H1 (cell line): Measurements from ENCODE around the gene SPR. TPM values are rescaled to one million over a fixed set of nuclear protein-coding genes. Genes with fewer than 3 reads are reported as not detected.

ENCODE experiments used
- CTCF ChIA-PET: fragments of 300-600 bp; sonication (Branson Sonifier 250); formaldehyde crosslinking; loops from one replicate; lab custom pipeline; 2021; ENCODE audit not compliant: partially characterized antibody; lab: Charles Lee
- POLR2A ChIA-PET: fragments of 300-600 bp; sonication (Branson Sonifier 250); formaldehyde crosslinking; loops from one replicate; lab custom pipeline; 2021; ENCODE audit warnings: inconsistent platforms; ENCODE audit not compliant: partially characterized antibody; lab: Charles Lee
- DNase-seq, 2 experiments: peaks; one replicate each; pipeline versions ENCODE4 v3.0.0 to v3.0.0-alpha.2; 2010 to 2022; ENCODE audit warnings: low spot score in 2 of 2, low read depth in 1 of 2, mixed read lengths in 1 of 2
- FAIRE-seq: peaks from 2 replicates; lab custom pipeline; 2011; peaks lifted over from hg19 to GRCh38; lab: Jason Lieb, UNC
- H2AFZ ChIP-seq: 2 replicates; pipeline ENCODE4 v1.8.1; 2012; ENCODE audit warnings: low read length, inconsistent platforms
- H2AK5ac ChIP-seq: 2 replicates; pipeline ENCODE4 v1.6.1; 2013; ENCODE audit warnings: low read depth, low read length
- H2BK120ac ChIP-seq: replicated peaks from 2 replicates; pipeline ENCODE3; 2013; ENCODE audit warnings: low read depth, low read length, inconsistent platforms
- H2BK12ac ChIP-seq: 2 replicates; pipeline ENCODE4 v1.6.1; 2013; ENCODE audit warnings: low read depth, low read length
- H2BK15ac ChIP-seq: 2 replicates; pipeline ENCODE4 v1.6.1; 2013; ENCODE audit warnings: low read length
- H2BK20ac ChIP-seq: 2 replicates; pipeline ENCODE4 v1.6.1; 2013; ENCODE audit warnings: low read length
- H2BK5ac ChIP-seq: 2 replicates; pipeline ENCODE4 v1.6.1; 2013; ENCODE audit warnings: low read depth, low read length
- H3K14ac ChIP-seq: 2 replicates; pipeline ENCODE4 v1.6.1; 2013; ENCODE audit warnings: inconsistent platforms; ENCODE audit not compliant: insufficient read length
- H3K18ac ChIP-seq: 2 replicates; pipeline ENCODE4 v1.6.1; 2013; ENCODE audit warnings: low read length; ENCODE audit errors: extremely low read depth
- H3K23ac ChIP-seq: 2 replicates; pipeline ENCODE4 v1.6.1; 2013; ENCODE audit warnings: inconsistent platforms; ENCODE audit not compliant: insufficient read length
- H3K23me2 ChIP-seq: 2 replicates; pipeline ENCODE4 v1.6.1; 2013; ENCODE audit warnings: low read depth, low read length
- H3K27ac ChIP-seq: 2 replicates; pipeline ENCODE4 v1.6.1; 2011; ENCODE audit warnings: low read depth, low read length, inconsistent platforms
- H3K27me3 ChIP-seq, 4 experiments: replicated peaks in 1 of 4; 1 replicate in 1 of 4; 2 replicates in 3 of 4; pipeline versions ENCODE4 v1.6.1 to v1.8.1; 2011 to 2013; ENCODE audit warnings: low read length in 3 of 4, mild to moderate bottlenecking in 3 of 4, inconsistent platforms in 2 of 4, mixed read lengths in 2 of 4, moderate library complexity in 1 of 4; ENCODE audit not compliant: control insufficient read depth in 3 of 4, insufficient read depth in 3 of 4; ENCODE audit errors: extremely low read depth in 1 of 4
- H3K36me3 ChIP-seq, 4 experiments: 2 replicates each; pipeline versions ENCODE4 v1.6.1 to v1.8.1; 2011 to 2013; ENCODE audit warnings: mild to moderate bottlenecking in 4 of 4, low read length in 3 of 4, moderate library complexity in 2 of 4, control low read depth in 1 of 4, inconsistent platforms in 1 of 4; ENCODE audit not compliant: insufficient read depth in 4 of 4, control insufficient read depth in 2 of 4
- H3K4ac ChIP-seq: replicated peaks from 2 replicates; pipeline ENCODE3; 2013; ENCODE audit warnings: low read length, low read depth, mixed read lengths, inconsistent platforms; ENCODE audit not compliant: insufficient read length
- H3K4me1 ChIP-seq, 4 experiments: replicated peaks in 1 of 4; 1 replicate in 1 of 4; 2 replicates in 3 of 4; pipeline versions ENCODE4 v1.6.1 to v1.8.1; 2011 to 2013; ENCODE audit warnings: low read length in 3 of 4, inconsistent platforms in 2 of 4, mixed read lengths in 1 of 4; ENCODE audit not compliant: insufficient read depth in 4 of 4, control insufficient read depth in 3 of 4
- H3K4me2 ChIP-seq, 2 experiments: 2 replicates each; pipeline versions ENCODE4 v1.6.1 to v1.8.1; 2011 to 2013; ENCODE audit warnings: low read depth in 2 of 2, low read length in 2 of 2, control low read depth in 1 of 2, inconsistent platforms in 1 of 2, mild to moderate bottlenecking in 1 of 2; ENCODE audit not compliant: insufficient read depth in 1 of 2
- H3K4me3 ChIP-seq, 4 experiments: fragments of 200-600, 300-600 bp in 1 of 4; sonication (generic), shearing (Covaris generic), sonication (Bioruptor Twin) in 1 of 4; 2 replicates each; pipeline versions ENCODE4 v1.5.1 to v1.8.1; 2011 to 2016; ENCODE audit warnings: low read length in 4 of 4, low read depth in 3 of 4, control low read depth in 2 of 4, inconsistent platforms in 2 of 4, mild to moderate bottlenecking in 2 of 4, mixed read lengths in 1 of 4, moderate library complexity in 1 of 4; ENCODE audit not compliant: insufficient read depth in 2 of 4; ENCODE audit errors: extremely low read depth in 1 of 4
- H3K56ac ChIP-seq: replicated peaks from 2 replicates; pipeline ENCODE3; 2013; ENCODE audit warnings: low read depth, mild to moderate bottlenecking, mixed read lengths, low read length, inconsistent platforms; ENCODE audit not compliant: insufficient read length
- H3K79me1 ChIP-seq: 2 replicates; pipeline ENCODE4 v1.6.1; 2013; ENCODE audit warnings: low read depth, low read length, control low read depth
- H3K79me2 ChIP-seq, 2 experiments: 2 replicates each; pipeline versions ENCODE4 v1.6.1 to v1.8.1; 2012 to 2013; ENCODE audit warnings: low read length in 2 of 2, mild to moderate bottlenecking in 2 of 2, inconsistent platforms in 1 of 2; ENCODE audit not compliant: insufficient read depth in 2 of 2, control insufficient read depth in 1 of 2
- H3K9ac ChIP-seq, 4 experiments: replicated peaks in 1 of 4; 1 replicate in 1 of 4; 2 replicates in 3 of 4; pipeline versions ENCODE4 v1.6.1 to v1.8.1; 2011 to 2013; ENCODE audit warnings: low read depth in 3 of 4, low read length in 3 of 4, control low read depth in 2 of 4, mild to moderate bottlenecking in 2 of 4, moderate library complexity in 2 of 4, inconsistent platforms in 1 of 4; ENCODE audit errors: extremely low read depth in 1 of 4
- H3K9me3 ChIP-seq, 2 experiments: 2 replicates each; pipeline versions ENCODE4 v1.6.1 to v1.8.1; 2012 to 2013; ENCODE audit warnings: mild to moderate bottlenecking in 2 of 2, moderate library complexity in 2 of 2, control low read depth in 1 of 2, inconsistent platforms in 1 of 2, low read depth in 1 of 2, low read length in 1 of 2, mixed read lengths in 1 of 2; ENCODE audit not compliant: insufficient read depth in 2 of 2
- H4K20me1 ChIP-seq, 2 experiments: replicated peaks in 1 of 2; 2 replicates each; pipeline versions ENCODE3 to v1.8.1; 2011 to 2013; ENCODE audit warnings: inconsistent platforms in 2 of 2, low read length in 2 of 2, mild to moderate bottlenecking in 1 of 2; ENCODE audit not compliant: insufficient read depth in 2 of 2, control insufficient read depth in 1 of 2
- H4K5ac ChIP-seq: 2 replicates; pipeline ENCODE4 v1.6.1; 2013; ENCODE audit warnings: low read length, low read depth, mixed read lengths, inconsistent platforms; ENCODE audit not compliant: insufficient read length
- H4K8ac ChIP-seq: 2 replicates; pipeline ENCODE4 v1.8.0; 2013; ENCODE audit warnings: mild to moderate bottlenecking, moderate library complexity, low read length, inconsistent platforms; ENCODE audit not compliant: insufficient read depth; ENCODE audit errors: extremely low read depth
- H4K91ac ChIP-seq: replicated peaks from 2 replicates; pipeline ENCODE3; 2013; ENCODE audit warnings: low read length, mixed read lengths, inconsistent platforms; ENCODE audit not compliant: insufficient read length
- CHD1 ChIP-seq: IDR thresholded peaks from 2 replicates; pipeline ENCODE4 v1.6.1; 2012; ENCODE audit warnings: low read depth, low read length, improper control_type of control experiment
- CHD2 ChIP-seq: IDR thresholded peaks from 2 replicates; pipeline ENCODE4 v1.6.1; 2012; ENCODE audit warnings: low read length, improper control_type of control experiment
- CREB1 ChIP-seq: IDR thresholded peaks from 2 replicates; pipeline ENCODE4 v1.6.1; 2012; ENCODE audit warnings: inconsistent platforms
- E2F6 ChIP-seq: IDR thresholded peaks from 2 replicates; pipeline ENCODE4 v1.6.1; 2012; ENCODE audit warnings: inconsistent platforms
- EGR1 ChIP-seq: IDR thresholded peaks from 2 replicates; pipeline ENCODE4 v1.6.1; 2011; ENCODE audit warnings: low read depth, low read length, borderline replicate concordance
- MAFK ChIP-seq: IDR thresholded peaks from 2 replicates; pipeline ENCODE4 v1.6.1; 2012; ENCODE audit warnings: low read depth, mild to moderate bottlenecking, improper control_type of control experiment, low read length
- MAX ChIP-seq: IDR thresholded peaks from 2 replicates; pipeline ENCODE4 v1.6.1; 2012; ENCODE audit warnings: inconsistent platforms
- POLR2AphosphoS5 ChIP-seq: IDR thresholded peaks from 2 replicates; pipeline ENCODE4 v1.6.1; 2011; ENCODE audit warnings: low read depth, low read length
- RAD21 ChIP-seq, 2 experiments: IDR thresholded peaks in 1 of 2; conservative IDR thresholded peaks in 1 of 2; 2 replicates each; pipeline ENCODE4 v1.6.1; 2011; ENCODE audit warnings: low read depth in 2 of 2, low read length in 2 of 2, improper control_type of control experiment in 1 of 2, inconsistent platforms in 1 of 2, mild to moderate bottlenecking in 1 of 2, moderate library complexity in 1 of 2
- RXRA ChIP-seq: IDR thresholded peaks from 2 replicates; pipeline ENCODE4 v1.6.1; 2011; ENCODE audit warnings: low read depth, mild to moderate bottlenecking, low read length, moderate library complexity; ENCODE audit not compliant: insufficient read depth
- WGBS, 2 experiments: shearing (Covaris generic) in 1 of 2; methylation state at CpG; one replicate each; pipeline versions ENCODE4 v1.1.6 to v1.1.7; 2013 to 2015; ENCODE audit warnings: low lambda C conversion rate in 2 of 2, mixed read lengths in 2 of 2, inconsistent platforms in 1 of 2, low coverage in 1 of 2, missing lambda C conversion rate in 1 of 2; ENCODE audit not compliant: insufficient replicate concordance in 2 of 2, insufficient coverage in 1 of 2, insufficient read length in 1 of 2; ENCODE audit errors: extremely low coverage in 1 of 2, missing lambda C conversion rate in 1 of 2; 5-methylcytosine and 5-hydroxymethylcytosine counted together
- polyA plus RNA-seq, 7 experiments: library from polyadenylated mRNA; depleted of rRNA in 3 of 7; stranded (reverse) in 5 of 7; unstranded in 2 of 7; fragments of >200 nt in 5 of 7; fragments of 200-250 nt in 2 of 7; gene quantifications; 1 replicate in 5 of 7; 2 replicates in 1 of 7; 4 replicates in 1 of 7; pipeline versions ENCODE4 v1.2.1 to v1.2.3, GENCODE V29; 2011 to 2013; ENCODE audit warnings: missing spikeins in 2 of 7, mixed read lengths in 2 of 7
- total RNA-seq: library from RNA; stranded (reverse); fragmentation: NEBNext Ultra II Directional; extraction: Animal tissue kit (Norgen Biotek cat#: 25700); gene quantifications from 2 replicates; pipeline ENCODE4 v1.2.1, GENCODE V29; 2021

Gene SPR
- total and polyA plus RNA-seq, 2 of the 8 experiments (the other 6 are each of a cell fraction or from before 2014, with no cell fraction given), result 4.5 to 11.5 TPM

- Histone ChIP-seq H3K4me3 (no peak overlapping the region), H3K23ac (no peak overlapping the region), H3K56ac (no peak overlapping the region), H3K4me2 (no peak overlapping the region), H2BK5ac (peak overlapping the region; percentile 30; the same call in 1 of the 2 replicates), H3K27ac (no peak overlapping the region), H3K23me2 (no peaks in the 10 kb centered on the region), H3K79me1 (no peaks in the 10 kb centered on the region), H3K36me3 (no peaks in the 10 kb centered on the region), H4K5ac (no peak overlapping the region), H4K20me1 (no peaks in the 10 kb centered on the region), H2BK120ac (no peak overlapping the region), H3K9me3 (no peaks in the 10 kb centered on the region), H2BK15ac (peak overlapping the region; percentile 99; the same call in 1 of the 2 replicates), H3K4me1 (peaks cover 0 to 16% (median 9%) of the 10 kb centered on the region in 4 experiments; a peak in 5 of 7 replicates), H2BK20ac (peak overlapping the region; percentile 61; the same call in 1 of the 2 replicates), H4K91ac (peak overlapping the region; percentile 47), H2BK12ac (peak overlapping the region; percentile 28; the same call in 1 of the 2 replicates), H3K9ac (no peak overlapping the region), H3K4ac (no peak overlapping the region), H3K27me3 (peaks cover 0 to 19% (median 10%) of the 10 kb centered on the region in 4 experiments; a peak in 3 of 7 replicates), H3K14ac (no peak overlapping the region), H2AFZ (no peak overlapping the region), H4K8ac (no peak overlapping the region), H2AK5ac (peak overlapping the region; percentile 14; the same call in 1 of the 2 replicates), H3K18ac (no peak overlapping the region), H3K79me2 (no peaks in the 10 kb centered on the region)
- WGBS, 2 experiments, result 82% methylated on average over 14 of the region's 14 CpGs; no CpG with 5 or more reads in 1 of the 2 experiments
- CTCF ChIA-PET, result interaction anchor here (0.6 to 25.6 kb wide), 22 partner anchors 9 to 242 kb away, joined by 3 to 490 read pairs (median 6); partner anchors contain the start of genes EMX1 and SPR
- no peak for FAIRE-seq
- DNase-seq, result no peak
- POLR2A ChIA-PET, result interaction anchor here (0.6 to 4.2 kb wide), 11 partner anchors 8 to 42 kb away, joined by 3 to 17 read pairs (median 3); partner anchors contain the start of gene EMX1
- TF ChIP-seq RXRA (no peak), CREB1 (no peak), RAD21 (IDR thresholded peaks at IDR 0.05 in 1 of 2, conservative IDR thresholded peaks at IDR 0.05 in 1 of 2; ENCODE audit: low read depth in 2 of 2, low read length in 2 of 2) (peak; percentile 79 to 80), MAFK (no peak), EGR1 (no peak), CHD1 (no peak), MAX (peak; percentile 61), CHD2 (no peak), POLR2AphosphoS5 (no peak), E2F6 (no peak; the same call in 1 of the 2 replicates)
Observed at GRCh38 chr2:72934683-72935610, 47.7 kb downstream of the SPR start.
